Fibroblast of the aortic adventitia (primary cell): ENCODE data around the gene UNC13B. TPM values are rescaled to one million over a fixed set of nuclear protein-coding genes. Genes with fewer than 3 reads are reported as not detected.

Source experiments
- DNase-seq: peaks from one replicate; pipeline ENCODE4 v3.0.0-alpha.2; 2010; ENCODE audit warnings: low read depth
- H3K4me3 ChIP-seq: 2 replicates; pipeline ENCODE4 v1.5.1; 2011; ENCODE audit warnings: low read depth, mild to moderate bottlenecking, control low read depth, low read length, moderate library complexity
- total RNA-seq: library from RNA; depleted of rRNA; stranded (reverse); fragments of >200 nt; gene quantifications from 2 replicates; pipeline ENCODE4 v1.2.3, GENCODE V29; 2012; ENCODE audit warnings: low replicate concordance
- TF ChIP-seq, protein P1 (sequence below): IDR thresholded peaks from 2 replicates; pipeline ENCODE4 v1.5.1; 2011; ENCODE audit warnings: mild to moderate bottlenecking, low read length, control low read depth, inconsistent platforms; ENCODE audit not compliant: insufficient read depth

Gene UNC13B
- total RNA-seq, 1 donor, result 32.6 TPM

DNA sequence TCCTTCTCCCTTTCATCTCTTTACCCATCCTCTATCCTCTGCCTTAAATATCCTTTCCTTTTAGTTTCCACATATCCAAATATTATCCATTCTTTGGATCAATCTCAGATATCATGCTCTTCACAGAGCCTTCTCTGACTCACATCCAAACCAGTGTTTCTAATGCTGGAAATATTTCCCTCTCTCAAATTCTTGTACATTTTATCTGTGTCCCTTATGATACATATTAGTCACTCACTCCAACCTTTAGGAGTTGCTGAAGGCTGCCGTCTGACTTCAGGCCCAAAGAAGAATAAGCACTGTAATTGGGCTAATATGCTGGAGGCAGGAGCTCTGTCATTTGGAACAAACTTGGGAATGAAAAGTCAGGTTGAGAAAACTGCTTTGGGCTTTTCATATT lies 171.7 kb downstream of the UNC13B start:
- H3K4me3 ChIP-seq, result no peak overlapping the region
- DNase-seq, result peak; percentile 74
- TF ChIP-seq, protein P1, sequence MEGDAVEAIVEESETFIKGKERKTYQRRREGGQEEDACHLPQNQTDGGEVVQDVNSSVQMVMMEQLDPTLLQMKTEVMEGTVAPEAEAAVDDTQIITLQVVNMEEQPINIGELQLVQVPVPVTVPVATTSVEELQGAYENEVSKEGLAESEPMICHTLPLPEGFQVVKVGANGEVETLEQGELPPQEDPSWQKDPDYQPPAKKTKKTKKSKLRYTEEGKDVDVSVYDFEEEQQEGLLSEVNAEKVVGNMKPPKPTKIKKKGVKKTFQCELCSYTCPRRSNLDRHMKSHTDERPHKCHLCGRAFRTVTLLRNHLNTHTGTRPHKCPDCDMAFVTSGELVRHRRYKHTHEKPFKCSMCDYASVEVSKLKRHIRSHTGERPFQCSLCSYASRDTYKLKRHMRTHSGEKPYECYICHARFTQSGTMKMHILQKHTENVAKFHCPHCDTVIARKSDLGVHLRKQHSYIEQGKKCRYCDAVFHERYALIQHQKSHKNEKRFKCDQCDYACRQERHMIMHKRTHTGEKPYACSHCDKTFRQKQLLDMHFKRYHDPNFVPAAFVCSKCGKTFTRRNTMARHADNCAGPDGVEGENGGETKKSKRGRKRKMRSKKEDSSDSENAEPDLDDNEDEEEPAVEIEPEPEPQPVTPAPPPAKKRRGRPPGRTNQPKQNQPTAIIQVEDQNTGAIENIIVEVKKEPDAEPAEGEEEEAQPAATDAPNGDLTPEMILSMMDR, result no peak

DNA sequence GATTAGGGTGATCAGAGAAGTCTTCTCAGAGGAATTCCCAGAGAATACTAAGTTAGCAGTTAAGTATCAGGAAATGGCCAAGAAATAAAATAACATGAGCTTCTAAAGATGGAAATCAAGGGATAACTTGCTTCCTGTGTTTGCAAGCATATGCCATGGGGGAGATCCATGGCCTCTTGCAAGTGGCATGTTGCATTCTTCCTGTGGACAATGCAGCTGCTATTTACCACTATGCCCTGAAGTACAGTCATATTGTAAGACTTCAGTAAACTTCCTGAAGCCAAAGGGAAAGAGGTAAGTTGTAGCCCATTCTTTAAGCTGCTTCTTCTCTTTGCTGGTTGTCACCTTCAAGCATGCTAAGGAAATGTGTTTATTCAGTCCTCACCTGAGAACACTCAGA lies 173.4 kb downstream of the UNC13B start:
- H3K4me3 ChIP-seq, result no peak overlapping the region
- TF ChIP-seq, protein P1, result no peak
- DNase-seq, result peak; percentile 33

DNA sequence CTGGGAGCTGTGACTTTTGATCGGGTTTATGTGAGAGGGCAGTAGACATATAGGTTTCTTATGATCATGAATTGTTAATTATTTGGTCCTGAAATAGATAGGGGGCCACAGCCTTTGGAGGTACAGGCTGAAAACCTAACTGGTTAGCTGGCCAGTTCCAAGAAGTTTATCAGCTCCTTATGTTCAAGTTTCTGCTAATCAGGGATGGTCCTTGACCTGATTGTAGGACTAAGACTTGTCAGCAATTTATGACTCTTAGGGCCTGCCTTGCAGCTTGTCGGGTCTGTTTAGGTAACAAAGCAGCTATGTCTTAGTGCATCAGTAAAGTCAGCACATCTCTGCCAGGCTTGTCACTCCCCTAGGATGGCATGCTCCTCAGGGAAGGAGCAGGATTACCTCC lies 176.3 kb downstream of the UNC13B start:
- H3K4me3 ChIP-seq, result no peak overlapping the region
- no peak for DNase-seq
- TF ChIP-seq, protein P1, result no peak

DNA sequence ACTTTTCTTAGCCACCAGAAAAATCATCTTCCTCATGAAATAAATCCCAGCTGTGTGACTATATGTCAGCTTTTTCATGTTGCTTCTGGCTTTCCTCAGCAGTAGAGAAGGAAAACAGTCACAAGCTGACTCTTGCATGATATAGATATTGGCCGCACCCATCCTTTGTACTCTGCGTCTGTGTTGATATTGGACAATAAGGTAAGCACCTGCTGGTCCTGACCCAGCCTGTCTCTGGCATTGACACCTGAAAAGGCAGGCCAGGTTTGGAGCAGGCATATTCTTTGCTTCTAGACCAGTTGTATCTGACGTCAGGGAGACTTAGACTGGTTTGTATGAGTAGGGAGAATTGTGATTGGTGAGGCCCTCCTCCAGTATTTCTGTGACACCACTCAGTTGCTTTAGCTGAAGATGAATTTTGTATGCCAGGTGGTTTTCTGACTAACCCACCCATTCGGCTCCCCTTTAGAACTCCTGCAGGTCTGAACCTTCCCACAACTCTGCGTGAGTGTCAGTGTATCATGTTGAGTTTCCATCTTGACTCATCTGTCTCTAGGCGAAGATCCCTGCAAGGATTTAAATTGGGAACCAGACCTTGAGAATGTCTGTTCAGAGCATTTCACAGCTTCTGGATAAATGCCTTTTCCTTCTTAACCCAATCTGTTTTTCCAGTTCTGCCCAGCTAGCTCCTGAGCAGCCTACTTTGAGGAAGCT lies 176.9 kb downstream of the UNC13B start:
- no peak for DNase-seq
- TF ChIP-seq, protein P1, result no peak
- no peak overlapping the region for H3K4me3 ChIP-seq

DNA sequence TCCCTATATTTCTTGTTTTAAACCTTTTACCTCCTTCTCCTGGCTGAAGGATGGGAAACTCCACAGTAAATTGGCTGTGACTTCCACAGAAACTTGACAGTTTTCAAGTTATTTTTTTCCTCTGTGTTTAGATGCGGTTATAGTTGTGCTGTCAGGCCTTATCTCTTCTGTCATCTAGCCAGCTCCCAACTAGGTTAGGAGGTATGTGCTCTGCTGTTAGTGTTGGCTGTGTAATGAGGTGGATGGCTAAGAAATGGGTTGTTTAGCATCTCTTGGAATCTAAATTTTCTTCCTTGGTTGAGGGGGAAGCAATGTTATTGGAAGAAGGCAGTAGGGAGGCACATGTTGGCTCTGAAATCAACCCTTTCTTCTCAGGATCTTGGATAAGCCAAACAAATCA lies 178.2 kb downstream of the UNC13B start:
- DNase-seq, result peak; percentile 89

DNA sequence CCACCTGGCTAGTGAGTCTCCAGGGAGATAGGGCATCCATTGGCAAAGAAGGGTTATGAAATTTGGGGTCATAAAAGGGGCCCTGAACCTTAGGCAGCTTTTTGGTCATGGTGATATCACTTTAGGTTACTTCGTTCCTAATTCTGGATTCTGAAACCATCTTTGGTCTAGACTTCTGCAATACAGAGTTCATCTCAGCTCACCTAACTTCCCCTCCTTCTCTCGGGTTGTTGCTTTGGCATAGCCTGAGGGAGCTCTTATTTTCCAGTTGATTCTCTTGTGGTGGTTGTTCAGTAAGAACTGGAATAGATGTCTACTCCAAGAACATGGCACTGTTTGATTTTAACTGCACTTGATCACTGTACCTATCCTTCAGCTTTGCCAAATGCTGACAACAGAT lies 179.2 kb downstream of the UNC13B start:
- TF ChIP-seq, protein P1, result no peak
- DNase-seq, result no peak
- H3K4me3 ChIP-seq, result no peak overlapping the region

More for the DNA sequence above, 178.2 kb downstream of the UNC13B start:
- TF ChIP-seq, protein P1, result no peak
- no peak overlapping the region for H3K4me3 ChIP-seq

DNA sequence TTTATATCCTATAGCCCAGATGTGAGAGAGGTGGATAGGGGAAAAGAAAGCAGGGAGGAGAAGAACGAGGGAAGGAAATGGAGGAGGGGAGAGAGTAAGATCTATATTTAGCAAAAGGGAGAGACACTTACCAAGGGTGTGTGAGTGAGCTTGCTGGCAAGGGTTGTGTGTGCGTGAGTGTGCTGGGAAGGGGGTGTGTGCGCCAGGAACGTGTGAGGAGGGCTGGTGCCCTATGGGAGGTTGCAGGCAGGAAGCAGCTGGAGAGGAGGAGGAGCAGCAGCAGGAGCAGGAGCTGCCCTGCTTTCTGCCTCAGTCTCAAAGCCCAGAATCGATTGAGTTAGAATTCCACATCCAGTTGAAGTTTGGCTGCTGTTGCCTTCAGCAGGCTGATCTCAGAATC lies 179.8 kb downstream of the UNC13B start:
- H3K4me3 ChIP-seq, result peak overlapping the region; percentile 50
- peak; percentile 89 for DNase-seq
- TF ChIP-seq, protein P1, result no peak
